Body of pancreas (tissue), 4 donors: ENCODE data around the gene TET2. TPM values are rescaled to one million over a fixed set of nuclear protein-coding genes. Genes with fewer than 3 reads are reported as not detected.

ENCODE experiments used
- ATAC-seq: fragments of 150-250 bp; one replicate; pipeline ENCODE4 v1.9.1; 2016
- DNase-seq, 4 donors: peaks; one replicate each; pipeline ENCODE4 v3.0.0-alpha.2; 2019
- H3K27ac ChIP-seq, 4 donors: fragments of 200-600 bp; sonication (generic); 1 replicate in 3 of 4; 2 replicates in 1 of 4; pipeline versions ENCODE4 v1.5.1 to v1.6.1; 2016 to 2019; ENCODE audit warnings: mild to moderate bottlenecking in 1 of 4, mixed read lengths in 1 of 4, moderate library complexity in 1 of 4
- H3K27me3 ChIP-seq, 2 donors: fragments of 200-600 bp; sonication (generic); one replicate each; pipeline ENCODE4 v1.6.0; 2016; ENCODE audit warnings: mild to moderate bottlenecking in 1 of 2
- H3K36me3 ChIP-seq, 2 donors: fragments of 200-600 bp; sonication (generic); replicated peaks in 1 of 2; 2 replicates each; pipeline ENCODE4 v1.5.1; 2016; ENCODE audit warnings: low read depth in 2 of 2; ENCODE audit not compliant: insufficient read depth in 1 of 2
- H3K4me1 ChIP-seq: fragments of 200-600 bp; sonication (generic); one replicate; pipeline ENCODE4 v1.6.0; 2016
- H3K4me3 ChIP-seq, 2 donors: fragments of 200-600 bp; sonication (generic); 1 replicate in 1 of 2; 2 replicates in 1 of 2; pipeline ENCODE4 v1.5.1; 2016 to 2019
- H3K9me3 ChIP-seq, 3 donors: fragments of 200-600 bp; sonication (generic); 1 replicate in 2 of 3; 2 replicates in 1 of 3; pipeline ENCODE4 v1.5.1; 2016
- POLR2A ChIP-seq, 3 donors: fragments of 450-650 bp; IDR thresholded peaks; one replicate each; pipeline ENCODE4 v1.6.1; 2016; ENCODE audit warnings: antibody characterized with exemption in 3 of 3, mild to moderate bottlenecking in 2 of 3
- WGBS, 2 donors: methylation state at CpG; one replicate each; pipeline ENCODE4 v1.1.5; 2017; 5-methylcytosine and 5-hydroxymethylcytosine counted together
- intact Hi-C: fragments of 100-400 bp; cut with DNase I; formaldehyde crosslinking; loops from one replicate; pipeline ENCODE4 v1.15.1; 2023
- total RNA-seq, 2 donors: library from RNA; depleted of rRNA; stranded (reverse); fragments of >200 nt; gene quantifications; one replicate each; pipeline ENCODE4 v1.1.0, GENCODE V29; 2016
- TF ChIP-seq, protein P1 (sequence below), 7 experiments: fragments of 450-650 bp in 4 of 7; fragments of 200-600 bp in 3 of 7; sonication (generic) in 3 of 7; IDR thresholded peaks; one replicate each; pipeline ENCODE4 v1.5.1; 2016 to 2019; ENCODE audit warnings: antibody characterized with exemption in 7 of 7

The TET2 gene
- total RNA-seq, 2 donors from 2014 or later: 11.2 to 17.5 TPM

DNA sequence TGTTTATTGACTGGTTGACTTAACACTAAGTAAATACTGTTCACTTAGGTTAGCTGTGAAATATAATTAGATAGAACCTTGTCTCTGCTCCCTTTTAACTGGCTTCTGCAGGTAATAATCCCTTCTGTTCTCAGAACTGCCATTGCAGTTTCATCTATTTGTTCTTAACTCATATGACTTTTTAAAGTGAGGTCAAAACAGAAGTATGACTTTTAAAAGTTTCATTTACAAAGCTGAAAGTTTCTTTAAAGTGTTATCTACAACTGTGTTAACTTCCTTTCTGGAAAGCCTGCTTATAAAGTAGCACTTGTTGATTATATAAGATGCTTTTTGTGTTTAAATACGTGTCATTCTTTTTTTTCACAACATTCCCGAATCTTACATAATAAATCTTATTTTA is 127.4 kb downstream of the TET2 start:
- DNase-seq: no peak
- Histone ChIP-seq H3K36me3 (peaks cover 0 to 25% of the 10 kb centered on the region in 2 donors), H3K27ac (no peak overlapping the region), H3K27me3 (no peaks in the 10 kb centered on the region), H3K4me3 (no peak overlapping the region), H3K9me3 (no peaks in the 10 kb centered on the region), H3K4me1 (no peaks in the 10 kb centered on the region)
- no peak for TF ChIP-seq POLR2A (IDR thresholded peaks at IDR 0.05)
- TF ChIP-seq, protein P1, sequence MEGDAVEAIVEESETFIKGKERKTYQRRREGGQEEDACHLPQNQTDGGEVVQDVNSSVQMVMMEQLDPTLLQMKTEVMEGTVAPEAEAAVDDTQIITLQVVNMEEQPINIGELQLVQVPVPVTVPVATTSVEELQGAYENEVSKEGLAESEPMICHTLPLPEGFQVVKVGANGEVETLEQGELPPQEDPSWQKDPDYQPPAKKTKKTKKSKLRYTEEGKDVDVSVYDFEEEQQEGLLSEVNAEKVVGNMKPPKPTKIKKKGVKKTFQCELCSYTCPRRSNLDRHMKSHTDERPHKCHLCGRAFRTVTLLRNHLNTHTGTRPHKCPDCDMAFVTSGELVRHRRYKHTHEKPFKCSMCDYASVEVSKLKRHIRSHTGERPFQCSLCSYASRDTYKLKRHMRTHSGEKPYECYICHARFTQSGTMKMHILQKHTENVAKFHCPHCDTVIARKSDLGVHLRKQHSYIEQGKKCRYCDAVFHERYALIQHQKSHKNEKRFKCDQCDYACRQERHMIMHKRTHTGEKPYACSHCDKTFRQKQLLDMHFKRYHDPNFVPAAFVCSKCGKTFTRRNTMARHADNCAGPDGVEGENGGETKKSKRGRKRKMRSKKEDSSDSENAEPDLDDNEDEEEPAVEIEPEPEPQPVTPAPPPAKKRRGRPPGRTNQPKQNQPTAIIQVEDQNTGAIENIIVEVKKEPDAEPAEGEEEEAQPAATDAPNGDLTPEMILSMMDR (IDR thresholded peaks at IDR 0.05): no peak
- ATAC-seq: no peak
- intact Hi-C loops: no loop called here
- WGBS, 2 donors: 36 to 69% methylated on average over 2 of the region's 2 CpGs

DNA sequence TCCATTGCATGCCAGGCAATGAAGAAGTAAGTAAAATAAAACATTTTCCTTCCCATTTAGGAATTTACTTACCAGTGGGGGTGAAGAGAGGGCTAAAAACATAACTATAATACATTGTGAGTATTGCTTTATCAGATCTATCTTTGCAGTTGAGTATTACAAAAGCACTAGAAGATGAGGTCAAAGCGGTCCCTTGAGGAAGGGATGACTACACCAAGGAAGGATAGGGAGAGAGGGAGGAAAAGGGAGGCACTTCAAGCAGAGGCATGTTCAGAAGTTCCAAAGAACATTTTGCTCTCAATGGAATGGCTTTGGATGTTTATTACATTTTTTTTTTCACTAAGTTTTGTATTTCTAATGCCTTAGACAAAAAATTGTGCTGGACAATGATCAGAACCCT is 127.8 kb downstream of the TET2 start:
- Histone ChIP-seq H3K9me3 (no peaks in the 10 kb centered on the region), H3K36me3 (peaks cover 0 to 24% of the 10 kb centered on the region in 2 donors), H3K27me3 (no peaks in the 10 kb centered on the region), H3K27ac (no peak overlapping the region), H3K4me3 (no peak overlapping the region), H3K4me1 (no peaks in the 10 kb centered on the region)
- DNase-seq (no peak), ATAC-seq (no peak)
- TF ChIP-seq, protein P1 (IDR thresholded peaks at IDR 0.05): no peak
- TF ChIP-seq POLR2A (IDR thresholded peaks at IDR 0.05): no peak
- WGBS, 2 donors: 92 to 95% methylated on average over 1 of the region's 1 CpG
- intact Hi-C loops: no loop called here

DNA sequence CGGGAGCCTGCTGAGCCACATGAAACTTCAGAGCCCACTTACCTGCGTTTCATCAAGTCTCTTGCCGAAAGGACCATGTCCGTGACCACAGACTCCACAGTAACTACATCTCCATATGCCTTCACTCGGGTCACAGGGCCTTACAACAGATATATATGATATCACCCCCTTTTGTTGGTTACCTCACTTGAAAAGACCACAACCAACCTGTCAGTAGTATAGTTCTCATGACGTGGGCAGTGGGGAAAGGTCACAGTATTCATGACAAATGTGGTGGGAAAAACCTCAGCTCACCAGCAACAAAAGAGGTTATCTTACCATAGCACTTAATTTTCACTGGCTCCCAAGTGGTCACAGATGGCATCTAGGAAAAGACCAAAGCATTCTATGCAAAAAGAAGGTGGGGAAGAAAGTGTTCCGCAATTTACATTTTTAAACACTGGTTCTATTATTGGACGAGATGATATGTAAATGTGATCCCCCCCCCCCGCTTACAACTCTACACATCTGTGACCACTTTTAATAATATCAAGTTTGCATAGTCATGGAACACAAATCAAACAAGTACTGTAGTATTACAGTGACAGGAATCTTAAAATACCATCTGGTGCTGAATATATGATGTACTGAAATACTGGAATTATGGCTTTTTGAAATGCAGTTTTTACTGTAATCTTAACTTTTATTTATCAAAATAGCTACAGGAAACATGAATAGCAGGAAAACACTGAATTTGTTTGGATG is 129.9 kb downstream of the TET2 start:
- TF ChIP-seq, protein P1 (IDR thresholded peaks at IDR 0.05): no peak
- no peak for TF ChIP-seq POLR2A (IDR thresholded peaks at IDR 0.05)
- Histone ChIP-seq H3K4me3 (no peak overlapping the region), H3K27me3 (no peaks in the 10 kb centered on the region), H3K27ac (no peak overlapping the region), H3K36me3 (peaks cover 0 to 13% of the 10 kb centered on the region in 2 donors), H3K4me1 (peaks cover 6% of the 10 kb centered on the region), H3K9me3 (no peaks in the 10 kb centered on the region)
- ATAC-seq (no peak), DNase-seq (no peak)
- WGBS, 2 donors: 92 to 93% methylated on average over 9 of the region's 9 CpGs
- intact Hi-C loops: no loop called here

DNA sequence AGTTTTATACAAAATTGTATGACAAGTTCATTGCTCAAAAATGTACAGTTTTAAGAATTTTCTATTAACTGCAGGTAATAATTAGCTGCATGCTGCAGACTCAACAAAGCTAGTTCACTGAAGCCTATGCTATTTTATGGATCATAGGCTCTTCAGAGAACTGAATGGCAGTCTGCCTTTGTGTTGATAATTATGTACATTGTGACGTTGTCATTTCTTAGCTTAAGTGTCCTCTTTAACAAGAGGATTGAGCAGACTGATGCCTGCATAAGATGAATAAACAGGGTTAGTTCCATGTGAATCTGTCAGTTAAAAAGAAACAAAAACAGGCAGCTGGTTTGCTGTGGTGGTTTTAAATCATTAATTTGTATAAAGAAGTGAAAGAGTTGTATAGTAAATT is 131.0 kb downstream of the TET2 start:
- DNase-seq (no peak), ATAC-seq (no peak)
- Histone ChIP-seq H3K27me3 (no peaks in the 10 kb centered on the region), H3K9me3 (no peaks in the 10 kb centered on the region), H3K36me3 (peaks cover 0 to 13% of the 10 kb centered on the region in 2 donors), H3K4me3 (no peak overlapping the region), H3K27ac (no peak overlapping the region), H3K4me1 (peaks cover 6% of the 10 kb centered on the region)
- intact Hi-C loops: no loop called here
- 84 to 88% methylated on average over 1 of the region's 1 CpG for WGBS, 2 donors
- TF ChIP-seq POLR2A (IDR thresholded peaks at IDR 0.05): no peak
- TF ChIP-seq, protein P1 (IDR thresholded peaks at IDR 0.05): no peak

DNA sequence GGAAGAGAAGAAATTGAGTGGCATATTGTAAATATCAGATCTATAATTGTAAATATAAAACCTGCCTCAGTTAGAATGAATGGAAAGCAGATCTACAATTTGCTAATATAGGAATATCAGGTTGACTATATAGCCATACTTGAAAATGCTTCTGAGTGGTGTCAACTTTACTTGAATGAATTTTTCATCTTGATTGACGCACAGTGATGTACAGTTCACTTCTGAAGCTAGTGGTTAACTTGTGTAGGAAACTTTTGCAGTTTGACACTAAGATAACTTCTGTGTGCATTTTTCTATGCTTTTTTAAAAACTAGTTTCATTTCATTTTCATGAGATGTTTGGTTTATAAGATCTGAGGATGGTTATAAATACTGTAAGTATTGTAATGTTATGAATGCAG is 132.6 kb downstream of the TET2 start:
- WGBS, 2 donors: 90 to 94% methylated on average over 1 of the region's 1 CpG
- TF ChIP-seq, protein P1 (IDR thresholded peaks at IDR 0.05): no peak
- TF ChIP-seq POLR2A (IDR thresholded peaks at IDR 0.05): no peak
- no peak for ATAC-seq

More for the DNA sequence above, 132.6 kb downstream of the TET2 start:
- H3K4me3 ChIP-seq: no peak overlapping the region
- peaks cover 6% of the 10 kb centered on the region for H3K4me1 ChIP-seq
- peaks cover 0 to 11% of the 10 kb centered on the region in 2 donors for H3K36me3 ChIP-seq
- no peaks in the 10 kb centered on the region for H3K9me3 ChIP-seq
- DNase-seq: no peak
- H3K27me3 ChIP-seq: no peaks in the 10 kb centered on the region
- H3K27ac ChIP-seq: no peak overlapping the region
- intact Hi-C loops: no loop called here
